Uterus (tissue), 2 donors: Measurements from ENCODE around the gene TMEM95.

ENCODE experiments used
- CTCF ChIP-seq, 4 experiments: fragments of 200-600 bp in 2 of 4; fragments of 450-650 bp in 2 of 4; sonication (generic) in 2 of 4; IDR thresholded peaks; one replicate each; pipeline ENCODE4 v1.5.1; 2016 to 2019; ENCODE audit warnings: antibody characterized with exemption in 4 of 4, mild to moderate bottlenecking in 2 of 4, moderate library complexity in 1 of 4
- POLR2A ChIP-seq, 2 donors: fragments of 450-650 bp; IDR thresholded peaks; one replicate each; pipeline ENCODE4 v1.6.1; 2016; ENCODE audit warnings: antibody characterized with exemption in 2 of 2, mild to moderate bottlenecking in 1 of 2, moderate library complexity in 1 of 2

- TF ChIP-seq CTCF (IDR thresholded peaks at IDR 0.05) = no peak
- no peak for TF ChIP-seq POLR2A (IDR thresholded peaks at IDR 0.05)
Observed at GRCh38 chr17:7389924-7390910, 35.3 kb downstream of the TMEM95 start.
